Measurements from ENCODE around the gene SULT1C3. TPM values are rescaled to one million over a fixed set of nuclear protein-coding genes. Genes with fewer than 3 reads are reported as not detected.

SULT1C3 gene
- total RNA-seq, 1 donor from 2014 or later: not detected

GRCh38 chr2:108228537-108228936, 11.2 kb upstream of the SULT1C3 start:
- H3K36me3 Mint-ChIP-seq (ENCODE audit: low read depth, unreplicated experiment): peaks cover 4% of the 10 kb centered on the region
- TF ChIP-seq CTCF (IDR thresholded peaks at IDR 0.05; ENCODE audit: insufficient read depth, low read depth, low read length) (no peak), EZH2 (IDR thresholded peaks at IDR 0.05; ENCODE audit: insufficient read depth, low read length) (no peak)
- no peaks in the 10 kb centered on the region for H3K36me3 ChIP-seq (ENCODE audit: insufficient read depth, low read length)
- no peaks in the 10 kb centered on the region for H3K79me2 ChIP-seq (ENCODE audit: insufficient read depth, low read length)
- FAIRE-seq (no peak), DNase-seq (ENCODE audit: low read depth) (no peak)
- H3K27ac ChIP-seq (ENCODE audit: low read depth, low read length): no peak overlapping the region
- H3K9me3 ChIP-seq (ENCODE audit: insufficient read depth, low read depth, low read length): peaks cover 3% of the 10 kb centered on the region
- H3K9me3 Mint-ChIP-seq (ENCODE audit: unreplicated experiment): peaks cover 16% of the 10 kb centered on the region
- H3K4me3 Mint-ChIP-seq (ENCODE audit: unreplicated experiment): no peak overlapping the region
- peaks cover 3% of the 10 kb centered on the region for H3K4me1 Mint-ChIP-seq (ENCODE audit: low read depth, unreplicated experiment)
- no peaks in the 10 kb centered on the region for H3K27me3 Mint-ChIP-seq (ENCODE audit: low read depth, unreplicated experiment)
- H3K9ac ChIP-seq (ENCODE audit: low read length): no peak overlapping the region
- no peaks in the 10 kb centered on the region for H3K27me3 ChIP-seq (ENCODE audit: insufficient read depth, low read length)
- H3K4me3 ChIP-seq (ENCODE audit: insufficient read depth, low read depth, low read length): no peak overlapping the region
- H3K27ac Mint-ChIP-seq (ENCODE audit: unreplicated experiment): no peak overlapping the region
- H3K4me1 ChIP-seq (ENCODE audit: insufficient read depth, low read length): no peaks in the 10 kb centered on the region
- H2AFZ ChIP-seq (ENCODE audit: low read depth, low read length): no peak overlapping the region
- H3K4me2 ChIP-seq (ENCODE audit: low read length): no peak overlapping the region
- H4K20me1 ChIP-seq (ENCODE audit: insufficient read depth, low read length): no peaks in the 10 kb centered on the region

GRCh38 chr2:108229875-108230274, 9.9 kb upstream of the SULT1C3 start:
- no peak for FAIRE-seq

More at GRCh38 chr2:108229875-108230274, 9.9 kb upstream of the SULT1C3 start:
- Mint-ChIP-seq H3K36me3 (ENCODE audit: low read depth, unreplicated experiment) (peaks cover 4% of the 10 kb centered on the region), H3K27me3 (ENCODE audit: low read depth, unreplicated experiment) (no peaks in the 10 kb centered on the region), H3K27ac (ENCODE audit: unreplicated experiment) (no peak overlapping the region), H3K4me3 (ENCODE audit: unreplicated experiment) (no peak overlapping the region), H3K4me1 (ENCODE audit: low read depth, unreplicated experiment) (peaks cover 3% of the 10 kb centered on the region), H3K9me3 (ENCODE audit: unreplicated experiment) (peaks cover 10% of the 10 kb centered on the region)
- Histone ChIP-seq H3K9me3 (ENCODE audit: insufficient read depth, low read depth, low read length) (no peaks in the 10 kb centered on the region), H3K36me3 (ENCODE audit: insufficient read depth, low read length) (no peaks in the 10 kb centered on the region), H3K4me3 (ENCODE audit: insufficient read depth, low read depth, low read length) (no peak overlapping the region), H2AFZ (ENCODE audit: low read depth, low read length) (no peak overlapping the region), H3K4me2 (ENCODE audit: low read length) (no peak overlapping the region), H3K79me2 (ENCODE audit: insufficient read depth, low read length) (no peaks in the 10 kb centered on the region), H3K27ac (ENCODE audit: low read depth, low read length) (no peak overlapping the region), H3K9ac (ENCODE audit: low read length) (no peak overlapping the region), H3K27me3 (ENCODE audit: insufficient read depth, low read length) (no peaks in the 10 kb centered on the region), H3K4me1 (ENCODE audit: insufficient read depth, low read length) (no peaks in the 10 kb centered on the region), H4K20me1 (ENCODE audit: insufficient read depth, low read length) (no peaks in the 10 kb centered on the region)
- DNase-seq (ENCODE audit: low read depth): no peak
- TF ChIP-seq EZH2 (IDR thresholded peaks at IDR 0.05; ENCODE audit: insufficient read depth, low read length) (no peak), CTCF (IDR thresholded peaks at IDR 0.05; ENCODE audit: insufficient read depth, low read depth, low read length) (no peak)

All from astrocyte (in vitro differentiated cells and primary cell).